ENCODE results near the gene RASA2. TPM values are rescaled to one million over a fixed set of nuclear protein-coding genes. Genes with fewer than 3 reads are reported as not detected.

The RASA2 gene, protein sequence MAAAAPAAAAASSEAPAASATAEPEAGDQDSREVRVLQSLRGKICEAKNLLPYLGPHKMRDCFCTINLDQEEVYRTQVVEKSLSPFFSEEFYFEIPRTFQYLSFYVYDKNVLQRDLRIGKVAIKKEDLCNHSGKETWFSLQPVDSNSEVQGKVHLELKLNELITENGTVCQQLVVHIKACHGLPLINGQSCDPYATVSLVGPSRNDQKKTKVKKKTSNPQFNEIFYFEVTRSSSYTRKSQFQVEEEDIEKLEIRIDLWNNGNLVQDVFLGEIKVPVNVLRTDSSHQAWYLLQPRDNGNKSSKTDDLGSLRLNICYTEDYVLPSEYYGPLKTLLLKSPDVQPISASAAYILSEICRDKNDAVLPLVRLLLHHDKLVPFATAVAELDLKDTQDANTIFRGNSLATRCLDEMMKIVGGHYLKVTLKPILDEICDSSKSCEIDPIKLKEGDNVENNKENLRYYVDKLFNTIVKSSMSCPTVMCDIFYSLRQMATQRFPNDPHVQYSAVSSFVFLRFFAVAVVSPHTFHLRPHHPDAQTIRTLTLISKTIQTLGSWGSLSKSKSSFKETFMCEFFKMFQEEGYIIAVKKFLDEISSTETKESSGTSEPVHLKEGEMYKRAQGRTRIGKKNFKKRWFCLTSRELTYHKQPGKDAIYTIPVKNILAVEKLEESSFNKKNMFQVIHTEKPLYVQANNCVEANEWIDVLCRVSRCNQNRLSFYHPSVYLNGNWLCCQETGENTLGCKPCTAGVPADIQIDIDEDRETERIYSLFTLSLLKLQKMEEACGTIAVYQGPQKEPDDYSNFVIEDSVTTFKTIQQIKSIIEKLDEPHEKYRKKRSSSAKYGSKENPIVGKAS
- 7.2 and 29.1 TPM in 2 replicates for total RNA-seq (2011; cell fraction: chromatin; rRNA removed; ENCODE audit: low replicate concordance)
- 4.7 and 8.2 TPM in 2 replicates for total RNA-seq (2011; cell fraction: nucleolus; rRNA removed)
- total RNA-seq (2011; cell fraction: nucleoplasm; rRNA removed), result 9.2 and 13.4 TPM in 2 replicates
- total RNA-seq (2014; rRNA removed) (6.1 and 6.6 TPM in 2 replicates), total RNA-seq (2014; rRNA removed; fragmentation: Illumina TruSeq; extraction: Trizol) (12.8 and 13.4 TPM in 2 replicates), total RNA-seq (2015; rRNA removed; fragmentation: Illumina TruSeq; extraction: Trizol) (10.0 and 11.3 TPM in 2 replicates), total RNA-seq (2021) (10.4 and 14.1 TPM in 2 replicates), polyA plus RNA-seq (2011; rRNA removed) (7.6 and 9.5 TPM in 2 replicates), polyA plus RNA-seq (2014; fragmentation: Illumina TruSeq; extraction: Trizol) (7.6 and 9.7 TPM in 2 replicates), polyA plus RNA-seq (2014; fragmentation: Nextera tagmentation; extraction: Ambion mirVana) (1 to 10 TPM; 2.0 to 2.7 TPM), polyA plus RNA-seq (2014; rRNA removed) (6.2 TPM in 2 replicates), polyA minus RNA-seq (2011; rRNA and poly(A)+ RNA removed) (9.3 and 12.8 TPM in 2 replicates), Bru-seq, nascent RNA (percentile 81 among the genes with signal in this experiment), BruChase-seq, experiment 1, labeled RNA remaining after a 2-hour chase (percentile 88 among the genes with signal in this experiment), BruChase-seq, experiment 2, labeled RNA remaining after a 6-hour chase (percentile 86 among the genes with signal in this experiment)
- 1.2 and 2.7 TPM in 2 replicates for polyA plus RNA-seq (2011; cell fraction: cytosol; rRNA removed)
- 7.1 and 10.2 TPM in 2 replicates for polyA plus RNA-seq (2011; cell fraction: nucleus; rRNA removed)
- 4.0 and 5.3 TPM in 2 replicates for polyA plus RNA-seq (2012)
- polyA minus RNA-seq (2011; cell fraction: cytosol; rRNA and poly(A)+ RNA removed), result 4.0 and 4.8 TPM in 2 replicates
- 5.3 and 11.9 TPM in 2 replicates for polyA minus RNA-seq (2011; cell fraction: nucleus; rRNA and poly(A)+ RNA removed)
- long read RNA-seq, experiment 1, full-length matches to known transcripts, result 9 of 43 reads
- long read RNA-seq, experiment 1, partial matches to known transcripts, result 17 of 43 reads
- long read RNA-seq, experiment 1, other reads (novel, unspliced or antisense), result 17 of 43 reads
- long read RNA-seq, experiment 2, partial matches to known transcripts, result 1 of 4 reads
- long read RNA-seq, experiment 2, other reads (novel, unspliced or antisense), result 3 of 4 reads
- long read RNA-seq, experiment 3, full-length matches to known transcripts, result 1 of 9 reads
- long read RNA-seq, experiment 3, partial matches to known transcripts, result 5 of 9 reads
- long read RNA-seq, experiment 3, other reads (novel, unspliced or antisense), result 3 of 9 reads

DNA sequence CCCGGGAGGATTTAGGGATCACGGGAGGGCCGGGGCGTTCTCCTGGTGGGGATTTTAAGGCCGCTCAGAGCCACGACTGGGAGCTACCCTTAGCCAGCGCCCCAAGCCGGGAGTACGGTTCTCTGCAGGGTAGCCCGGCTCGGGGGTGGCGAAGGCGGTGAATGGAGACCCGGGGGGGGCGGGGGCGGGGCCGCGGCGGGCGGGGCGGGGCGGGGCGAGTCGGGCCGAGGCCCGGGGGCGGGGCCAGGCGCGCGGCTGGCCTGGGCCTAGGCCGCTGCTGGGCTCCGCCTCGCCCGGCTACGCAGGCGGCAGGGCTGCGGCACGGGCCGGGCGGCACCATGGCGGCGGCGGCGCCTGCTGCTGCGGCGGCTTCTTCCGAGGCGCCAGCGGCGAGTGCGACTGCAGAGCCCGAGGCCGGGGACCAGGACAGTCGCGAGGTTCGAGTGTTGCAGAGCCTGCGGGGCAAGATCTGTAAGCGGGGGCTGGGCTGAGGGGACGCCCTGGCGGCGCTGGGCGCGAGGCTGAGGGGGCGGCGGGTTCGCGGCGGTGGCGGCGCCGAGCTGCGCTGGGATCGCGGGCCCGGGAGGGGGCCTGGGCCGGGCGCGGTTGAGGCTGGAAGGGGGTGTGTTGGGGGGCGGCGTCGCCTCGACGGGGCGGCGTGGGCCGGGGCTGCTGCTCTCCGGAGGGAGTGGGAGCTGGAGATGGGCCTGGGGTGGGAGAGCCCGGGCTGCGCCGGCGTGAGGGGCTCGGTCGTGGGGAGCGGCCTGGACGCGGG, at the start of gene RASA2:
Gene RASA2 (plus strand): TSS at position 282 of the 775 bp plus-strand sequence. CDS start 57 bp downstream, at position 339.
- 1% methylated on average over 39 of the region's 96 CpGs for WGBS (ENCODE audit: insufficient coverage, low coverage, missing lambda C conversion rate)
- Histone ChIP-seq H3K27me3 (ENCODE audit: control insufficient read depth in 2 of 2, insufficient read depth in 2 of 2, low read length in 2 of 2) (no peaks in the 10 kb centered on the region), H3K4me3 (peak within 1 kb of the TSS; percentile 90), H3K27ac (ENCODE audit: extremely low read depth, low read depth, low read length) (peak within 1 kb of the TSS; percentile 86), H3K4me2 (ENCODE audit: insufficient read depth, low read length) (peak within 1 kb of the TSS; percentile 81), H4K20me1 (replicated peaks; ENCODE audit: control insufficient read depth, insufficient read depth, low read length) (no peaks in the 10 kb centered on the region; the same call in 1 of the 2 replicates), H3K79me2 (ENCODE audit: control insufficient read depth, insufficient read depth, low read length) (peaks cover 46% of the 10 kb centered on the region), H3K36me3 (ENCODE audit: control insufficient read depth, insufficient read depth, low read length) (peaks cover 7% of the 10 kb centered on the region; the same call in 1 of the 3 replicates), H2AFZ (ENCODE audit: low read depth, low read length) (peak within 1 kb of the TSS; percentile 94), H3K9me1 (ENCODE audit: control insufficient read depth, insufficient read depth, low read length) (no peaks in the 10 kb centered on the region), H3K4me1 (replicated peaks in 1 of 2; ENCODE audit: control insufficient read depth in 2 of 2, insufficient read depth in 2 of 2, low read length in 2 of 2) (peaks cover 12 to 35% of the 10 kb centered on the region in 2 experiments; a peak in 4 of 5 replicates), H3K9me3 (replicated peaks; ENCODE audit: control insufficient read depth, insufficient read depth, low read depth, low read length) (no peaks in the 10 kb centered on the region), H3K9ac (ENCODE audit: insufficient read depth in 1 of 2, low read depth in 2 of 2, low read length in 2 of 2) (peak within 1 kb of the TSS; percentile 79 to 97)
- intact Hi-C loops (cut with micrococcal nuclease) (no loop called here), in situ Hi-C loops (cut with MboI) (no loop called here)
- no TSS peak for BruUV-seq (replicated peaks)
- ChIA-PET CTCF (ENCODE audit: low intra/inter-chr PET ratio) (no interaction called here), POLR2A (interaction anchor here (0.6 to 1.4 kb wide), 14 partner anchors 9 to 436 kb away, joined by 3 to 6 read pairs (median 3); partner anchors contain the start of gene ZBTB38)
- FAIRE-seq, result no peak
- peak; percentile 85 for ATAC-seq
- peak; percentile 79 to 96 (median 94) for DNase-seq (ENCODE audit: extremely low read depth in 1 of 4, low spot score in 3 of 4)
- TF ChIP-seq TAF1 (IDR thresholded peaks at IDR 0.05; ENCODE audit: control insufficient read depth, extremely low read depth, insufficient read depth, low read length, severe bottlenecking) (peak; percentile 64), SNIP1 (IDR thresholded peaks at IDR 0.05; ENCODE audit: low read depth) (no peak), ZNF395 (CRISPR knock-in tag; IDR thresholded peaks at IDR 0.05) (peak; percentile 73), PKNOX1 (IDR thresholded peaks at IDR 0.05) (no peak), CBFB (CRISPR knock-in tag; IDR thresholded peaks at IDR 0.05) (no peak), ESRRB (CRISPR knock-in tag; IDR thresholded peaks at IDR 0.05; ENCODE audit: borderline replicate concordance) (no peak)
- TF ChIP-seq, protein P1, sequence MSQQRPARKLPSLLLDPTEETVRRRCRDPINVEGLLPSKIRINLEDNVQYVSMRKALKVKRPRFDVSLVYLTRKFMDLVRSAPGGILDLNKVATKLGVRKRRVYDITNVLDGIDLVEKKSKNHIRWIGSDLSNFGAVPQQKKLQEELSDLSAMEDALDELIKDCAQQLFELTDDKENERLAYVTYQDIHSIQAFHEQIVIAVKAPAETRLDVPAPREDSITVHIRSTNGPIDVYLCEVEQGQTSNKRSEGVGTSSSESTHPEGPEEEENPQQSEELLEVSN (IDR thresholded peaks at IDR 0.05; ENCODE audit: borderline replicate concordance in 1 of 2, extremely low read depth in 1 of 2, insufficient read depth in 1 of 2, insufficient read length in 1 of 2, low read depth in 1 of 2, low read length in 1 of 2, poor library complexity in 1 of 2, severe bottlenecking in 1 of 2), result peak in 1 of 2 experiments; percentile 59

All from K562 (cell line).